ENCODE data around the gene ELMO1.

The ELMO1 gene

DNA sequence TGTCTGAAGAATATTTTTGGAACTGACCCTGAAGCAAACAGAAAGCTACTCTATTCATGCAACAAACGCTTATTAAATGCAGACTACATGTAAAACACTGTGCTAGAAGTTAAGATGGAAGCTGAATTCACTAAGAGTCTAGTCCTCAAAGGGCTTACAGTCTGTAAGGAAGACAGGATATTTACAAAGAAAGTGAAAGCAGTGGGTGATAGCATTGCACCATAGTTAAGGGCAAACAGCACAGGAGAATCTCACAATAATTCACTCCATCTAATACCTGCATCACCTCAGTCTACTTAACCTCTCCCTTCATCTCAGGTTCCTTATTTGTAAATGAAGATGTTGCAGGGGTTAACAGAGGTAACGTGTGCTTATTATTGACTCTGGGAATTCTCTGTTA lies 364.4 kb downstream of the ELMO1 start:
- Histone ChIP-seq H3F3A (ENCODE audit: control insufficient read depth, insufficient read depth) (no peaks in the 10 kb centered on the region), H3K9me3 (ENCODE audit: control insufficient read depth, insufficient read depth, low read length) (no peaks in the 10 kb centered on the region), H3K9me2 (replicated peaks; ENCODE audit: control insufficient read depth, low read length) (no peaks in the 10 kb centered on the region), H3K27ac (ENCODE audit: low read depth, low read length) (no peak overlapping the region), H3K4me3 (ENCODE audit: low read length) (no peak overlapping the region), H3K4me2 (ENCODE audit: low read length) (no peak overlapping the region), H4K20me1 (ENCODE audit: control insufficient read depth, insufficient read depth, low read depth, low read length) (no peaks in the 10 kb centered on the region), H3K27me3 (ENCODE audit: control insufficient read depth, low read length) (no peaks in the 10 kb centered on the region), H3K4me1 (ENCODE audit: control insufficient read depth, low read length) (no peaks in the 10 kb centered on the region), H3K36me3 (ENCODE audit: control insufficient read depth, low read length) (no peaks in the 10 kb centered on the region), H3K79me2 (ENCODE audit: control insufficient read depth, low read length) (no peaks in the 10 kb centered on the region)
- no peak for TF ChIP-seq EZH2phosphoT487 (IDR thresholded peaks at IDR 0.05; ENCODE audit: borderline replicate concordance, low read length)
- TF ChIP-seq, protein P1, sequence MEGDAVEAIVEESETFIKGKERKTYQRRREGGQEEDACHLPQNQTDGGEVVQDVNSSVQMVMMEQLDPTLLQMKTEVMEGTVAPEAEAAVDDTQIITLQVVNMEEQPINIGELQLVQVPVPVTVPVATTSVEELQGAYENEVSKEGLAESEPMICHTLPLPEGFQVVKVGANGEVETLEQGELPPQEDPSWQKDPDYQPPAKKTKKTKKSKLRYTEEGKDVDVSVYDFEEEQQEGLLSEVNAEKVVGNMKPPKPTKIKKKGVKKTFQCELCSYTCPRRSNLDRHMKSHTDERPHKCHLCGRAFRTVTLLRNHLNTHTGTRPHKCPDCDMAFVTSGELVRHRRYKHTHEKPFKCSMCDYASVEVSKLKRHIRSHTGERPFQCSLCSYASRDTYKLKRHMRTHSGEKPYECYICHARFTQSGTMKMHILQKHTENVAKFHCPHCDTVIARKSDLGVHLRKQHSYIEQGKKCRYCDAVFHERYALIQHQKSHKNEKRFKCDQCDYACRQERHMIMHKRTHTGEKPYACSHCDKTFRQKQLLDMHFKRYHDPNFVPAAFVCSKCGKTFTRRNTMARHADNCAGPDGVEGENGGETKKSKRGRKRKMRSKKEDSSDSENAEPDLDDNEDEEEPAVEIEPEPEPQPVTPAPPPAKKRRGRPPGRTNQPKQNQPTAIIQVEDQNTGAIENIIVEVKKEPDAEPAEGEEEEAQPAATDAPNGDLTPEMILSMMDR (IDR thresholded peaks at IDR 0.05; ENCODE audit: low read depth, low read length, poor library complexity, severe bottlenecking) = no peak

DNA sequence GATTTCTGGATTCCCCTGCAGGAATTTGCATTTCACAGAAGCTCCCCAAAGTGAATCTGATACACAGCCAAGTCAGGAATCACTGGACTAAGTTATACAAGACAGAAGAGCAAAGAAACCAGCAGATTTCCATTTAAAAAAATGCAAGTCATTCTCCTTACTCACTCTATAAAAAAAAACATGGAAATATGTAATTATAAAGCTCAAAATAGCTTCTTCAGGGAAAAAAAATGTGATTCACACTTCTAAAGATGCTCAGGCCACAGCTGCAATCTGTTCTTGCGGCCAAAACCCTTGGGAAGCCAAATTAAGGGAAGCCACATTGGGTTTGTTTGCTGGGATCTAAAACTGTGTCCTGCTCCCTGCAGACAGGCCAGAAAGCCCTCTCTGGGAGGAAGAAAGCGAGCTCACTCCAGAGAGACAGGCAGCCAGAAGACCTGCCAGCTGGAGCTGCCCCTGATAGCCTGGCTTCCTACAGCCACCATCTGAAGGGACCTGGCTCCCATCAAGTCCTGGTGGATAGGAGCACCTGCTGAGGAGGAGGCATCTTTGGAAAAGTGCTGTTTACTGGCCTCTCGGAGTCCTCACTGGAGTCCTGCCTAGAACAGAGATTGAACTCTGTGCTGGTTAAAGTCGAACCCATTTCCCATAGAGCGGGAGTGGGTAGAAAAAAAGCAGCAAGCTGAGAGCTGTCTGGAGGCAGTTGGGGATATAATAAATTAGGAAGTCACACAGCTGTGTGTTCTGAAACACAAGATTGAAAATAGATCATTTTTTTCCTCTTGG lies 365.2 kb downstream of the ELMO1 start:
- Histone ChIP-seq H3K4me1 (ENCODE audit: control insufficient read depth, low read length) (no peaks in the 10 kb centered on the region), H3K4me2 (ENCODE audit: low read length) (no peak overlapping the region), H3K79me2 (ENCODE audit: control insufficient read depth, low read length) (no peaks in the 10 kb centered on the region), H3F3A (ENCODE audit: control insufficient read depth, insufficient read depth) (no peaks in the 10 kb centered on the region), H3K36me3 (ENCODE audit: control insufficient read depth, low read length) (no peaks in the 10 kb centered on the region), H3K9me3 (ENCODE audit: control insufficient read depth, insufficient read depth, low read length) (no peaks in the 10 kb centered on the region), H4K20me1 (ENCODE audit: control insufficient read depth, insufficient read depth, low read depth, low read length) (no peaks in the 10 kb centered on the region), H3K27ac (ENCODE audit: low read depth, low read length) (no peak overlapping the region), H3K9me2 (replicated peaks; ENCODE audit: control insufficient read depth, low read length) (no peaks in the 10 kb centered on the region), H3K27me3 (ENCODE audit: control insufficient read depth, low read length) (no peaks in the 10 kb centered on the region), H3K4me3 (ENCODE audit: low read length) (no peak overlapping the region)
- TF ChIP-seq, protein P1 (IDR thresholded peaks at IDR 0.05; ENCODE audit: low read depth, low read length, poor library complexity, severe bottlenecking) = no peak
- no peak for TF ChIP-seq EZH2phosphoT487 (IDR thresholded peaks at IDR 0.05; ENCODE audit: borderline replicate concordance, low read length)

DNA sequence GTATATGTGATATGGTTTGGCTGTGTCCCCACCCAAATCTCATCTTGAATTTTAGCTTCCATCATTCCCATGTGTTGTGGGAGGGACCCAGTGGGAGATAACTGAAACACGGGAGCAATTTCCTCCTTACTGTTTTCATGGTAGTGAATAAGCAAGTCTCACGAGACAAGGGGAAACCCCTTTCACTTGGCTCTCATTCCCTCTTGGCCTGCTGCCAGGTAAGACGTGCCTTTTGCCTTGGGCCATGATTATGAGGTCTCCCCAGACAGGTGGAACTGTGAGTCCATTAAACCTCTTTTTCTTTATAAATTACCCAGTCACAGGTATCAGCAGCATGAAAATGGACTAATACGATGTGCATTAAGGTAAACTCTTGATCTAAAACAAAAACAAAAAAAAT lies 367.2 kb downstream of the ELMO1 start:
- H3K36me3 ChIP-seq (ENCODE audit: control insufficient read depth, low read length) = no peaks in the 10 kb centered on the region
- H3K4me2 ChIP-seq (ENCODE audit: low read length) = no peak overlapping the region
- no peaks in the 10 kb centered on the region for H3K9me2 ChIP-seq (replicated peaks; ENCODE audit: control insufficient read depth, low read length)
- H3K79me2 ChIP-seq (ENCODE audit: control insufficient read depth, low read length) = no peaks in the 10 kb centered on the region
- H3K4me3 ChIP-seq (ENCODE audit: low read length) = no peak overlapping the region
- TF ChIP-seq, protein P1 (IDR thresholded peaks at IDR 0.05; ENCODE audit: low read depth, low read length, poor library complexity, severe bottlenecking) = no peak
- no peak for TF ChIP-seq EZH2phosphoT487 (IDR thresholded peaks at IDR 0.05; ENCODE audit: borderline replicate concordance, low read length)
- H3K27ac ChIP-seq (ENCODE audit: low read depth, low read length) = no peak overlapping the region
- H3K9me3 ChIP-seq (ENCODE audit: control insufficient read depth, insufficient read depth, low read length) = no peaks in the 10 kb centered on the region
- no peaks in the 10 kb centered on the region for H4K20me1 ChIP-seq (ENCODE audit: control insufficient read depth, insufficient read depth, low read depth, low read length)
- H3F3A ChIP-seq (ENCODE audit: control insufficient read depth, insufficient read depth) = no peaks in the 10 kb centered on the region
- H3K4me1 ChIP-seq (ENCODE audit: control insufficient read depth, low read length) = no peaks in the 10 kb centered on the region
- no peaks in the 10 kb centered on the region for H3K27me3 ChIP-seq (ENCODE audit: control insufficient read depth, low read length)
